Muscle of back (tissue), 11 donors: ENCODE measurements around the gene POLR2H. TPM values are rescaled to one million over a fixed set of nuclear protein-coding genes. Genes with fewer than 3 reads are reported as not detected.

Experiments used
- DNase-seq, 3 donors: peaks; one replicate each; pipeline versions ENCODE4 v3.0.0 to v3.0.0-alpha.2; 2013
- polyA plus RNA-seq, 10 donors: library from polyadenylated mRNA; unstranded; fragments of 120-200 nt; gene quantifications; one replicate each; pipeline ENCODE4 v1.2.1, GENCODE V29; 2013; ENCODE audit not compliant: insufficient read length in 10 of 10

Gene POLR2H
- polyA plus RNA-seq, 10 donors = 40.0 to 61.4 (median 43.8) TPM

GRCh38 chr3:184351511-184352148 lies 9.9 kb upstream of the POLR2H start:
- no peak for DNase-seq

- DNase-seq = no peak
Observed at GRCh38 chr3:184352149-184352785, 9.2 kb upstream of the POLR2H start.

- no peak for DNase-seq
Observed at GRCh38 chr3:184352897-184353545, 8.5 kb upstream of the POLR2H start.

GRCh38 chr3:184353546-184353941 lies 8.0 kb upstream of the POLR2H start:
- DNase-seq = no peak

GRCh38 chr3:184354121-184354728 lies 7.3 kb upstream of the POLR2H start:
- peak in 1 of 3 donors; percentile 53 for DNase-seq

- no peak for DNase-seq
Observed at GRCh38 chr3:184354754-184355153, 6.8 kb upstream of the POLR2H start.

- DNase-seq = no peak
Observed at GRCh38 chr3:184355261-184356040, 6.1 kb upstream of the POLR2H start.

GRCh38 chr3:184357248-184358123 lies 4.0 kb upstream of the POLR2H start:
- no peak for DNase-seq

GRCh38 chr3:184358124-184358767 lies 3.3 kb upstream of the POLR2H start:
- no peak for DNase-seq

GRCh38 chr3:184358921-184359350 lies 2.6 kb upstream of the POLR2H start:
- DNase-seq = no peak

GRCh38 chr3:184359610-184360009 lies 1.9 kb upstream of the POLR2H start:
- DNase-seq = no peak

GRCh38 chr3:184360070-184360928 lies 1.2 kb upstream of the POLR2H start:
- no peak for DNase-seq

- no peak for DNase-seq
Observed at GRCh38 chr3:184360929-184361531, 480 bp upstream of the POLR2H start.

- DNase-seq = peak in 1 of 3 donors; percentile 93
Observed at GRCh38 chr3:184361932-184362667, 590 bp downstream of the POLR2H start.

- peak; percentile 97 to 99 (median 98) for DNase-seq
Observed at GRCh38 chr3:184362668-184363546, 1.4 kb downstream of the POLR2H start.

- no peak for DNase-seq
Observed at GRCh38 chr3:184366619-184367289, 5.2 kb downstream of the POLR2H start.
